ENCODE measurements around the gene LGALS9B. TPM values are rescaled to one million over a fixed set of nuclear protein-coding genes. Genes with fewer than 3 reads are reported as not detected.
"Not testable (repeated sequence)": the region's sequence is repeated elsewhere in the genome, so short reads cannot be mapped to it uniquely, and the experiment has no call there.

Gene LGALS9B
- total and polyA plus RNA-seq, 4 donors, result not detected

- 92% methylated on average over 4 of the region's 7 CpGs for WGBS
- not testable (repeated sequence) for H3K27ac ChIP-seq (ENCODE audit: low read depth in 1 of 2, low read length in 2 of 2); H3K4me3 ChIP-seq (ENCODE audit: low read depth in 1 of 3, low read length in 3 of 3); H3K9ac ChIP-seq (ENCODE audit: low read depth in 1 of 2, low read length in 2 of 2); H3K4me1 ChIP-seq (ENCODE audit: control insufficient read depth in 4 of 4, insufficient read depth in 4 of 4, low read length in 3 of 4); DNase-seq (ENCODE audit: low spot score); H3K9me3 ChIP-seq (ENCODE audit: control insufficient read depth in 4 of 4, low read length in 3 of 4); H3K36me3 ChIP-seq (ENCODE audit: control insufficient read depth in 4 of 4, insufficient read depth in 3 of 4, low read depth in 1 of 4, low read length in 3 of 4); H3K27me3 ChIP-seq (ENCODE audit: control insufficient read depth in 4 of 4, insufficient read depth in 4 of 4, low read length in 3 of 4)
Measured at GRCh38 chr17:20417492-20418080, 49.8 kb downstream of the LGALS9B start.

GRCh38 chr17:20416381-20416911, 50.9 kb downstream of the LGALS9B start:
- not testable (repeated sequence) for H3K36me3 ChIP-seq (ENCODE audit: control insufficient read depth in 4 of 4, insufficient read depth in 3 of 4, low read depth in 1 of 4, low read length in 3 of 4); H3K9me3 ChIP-seq (ENCODE audit: control insufficient read depth in 4 of 4, low read length in 3 of 4); H3K9ac ChIP-seq (ENCODE audit: low read depth in 1 of 2, low read length in 2 of 2); H3K4me1 ChIP-seq (ENCODE audit: control insufficient read depth in 4 of 4, insufficient read depth in 4 of 4, low read length in 3 of 4); H3K27ac ChIP-seq (ENCODE audit: low read depth in 1 of 2, low read length in 2 of 2); H3K27me3 ChIP-seq (ENCODE audit: control insufficient read depth in 4 of 4, insufficient read depth in 4 of 4, low read length in 3 of 4); H3K4me3 ChIP-seq (ENCODE audit: low read depth in 1 of 3, low read length in 3 of 3); DNase-seq (ENCODE audit: low spot score)
- 77% methylated on average over 7 of the region's 8 CpGs for WGBS

- H3K9ac ChIP-seq (ENCODE audit: low read depth in 1 of 2, low read length in 2 of 2); H3K27me3 ChIP-seq (ENCODE audit: control insufficient read depth in 4 of 4, insufficient read depth in 4 of 4, low read length in 3 of 4); H3K4me3 ChIP-seq (ENCODE audit: low read depth in 1 of 3, low read length in 3 of 3); H3K4me1 ChIP-seq (ENCODE audit: control insufficient read depth in 4 of 4, insufficient read depth in 4 of 4, low read length in 3 of 4); H3K36me3 ChIP-seq (ENCODE audit: control insufficient read depth in 4 of 4, insufficient read depth in 3 of 4, low read depth in 1 of 4, low read length in 3 of 4); H3K27ac ChIP-seq (ENCODE audit: low read depth in 1 of 2, low read length in 2 of 2); H3K9me3 ChIP-seq (ENCODE audit: control insufficient read depth in 4 of 4, low read length in 3 of 4); DNase-seq (ENCODE audit: low spot score): not testable (repeated sequence)
- WGBS, result no CpG with 5 or more reads among the region's 5 CpGs
Measured at GRCh38 chr17:20415479-20415878, 51.9 kb downstream of the LGALS9B start.

- not testable (repeated sequence) for H3K9ac ChIP-seq (ENCODE audit: low read depth in 1 of 2, low read length in 2 of 2); H3K9me3 ChIP-seq (ENCODE audit: control insufficient read depth in 4 of 4, low read length in 3 of 4); H3K4me3 ChIP-seq (ENCODE audit: low read depth in 1 of 3, low read length in 3 of 3); H3K27me3 ChIP-seq (ENCODE audit: control insufficient read depth in 4 of 4, insufficient read depth in 4 of 4, low read length in 3 of 4); H3K4me1 ChIP-seq (ENCODE audit: control insufficient read depth in 4 of 4, insufficient read depth in 4 of 4, low read length in 3 of 4); DNase-seq (ENCODE audit: low spot score); H3K27ac ChIP-seq (ENCODE audit: low read depth in 1 of 2, low read length in 2 of 2); H3K36me3 ChIP-seq (ENCODE audit: control insufficient read depth in 4 of 4, insufficient read depth in 3 of 4, low read depth in 1 of 4, low read length in 3 of 4)
- 72% methylated on average over 2 of the region's 5 CpGs for WGBS
Measured at GRCh38 chr17:20401306-20402022, 65.9 kb downstream of the LGALS9B start.

- 84% methylated on average over 5 of the region's 8 CpGs for WGBS
- not testable (repeated sequence) for DNase-seq (ENCODE audit: low spot score); H3K36me3 ChIP-seq (ENCODE audit: control insufficient read depth in 4 of 4, insufficient read depth in 3 of 4, low read depth in 1 of 4, low read length in 3 of 4); H3K9ac ChIP-seq (ENCODE audit: low read depth in 1 of 2, low read length in 2 of 2); H3K27me3 ChIP-seq (ENCODE audit: control insufficient read depth in 4 of 4, insufficient read depth in 4 of 4, low read length in 3 of 4); H3K4me1 ChIP-seq (ENCODE audit: control insufficient read depth in 4 of 4, insufficient read depth in 4 of 4, low read length in 3 of 4); H3K9me3 ChIP-seq (ENCODE audit: control insufficient read depth in 4 of 4, low read length in 3 of 4); H3K4me3 ChIP-seq (ENCODE audit: low read depth in 1 of 3, low read length in 3 of 3); H3K27ac ChIP-seq (ENCODE audit: low read depth in 1 of 2, low read length in 2 of 2)
Measured at GRCh38 chr17:20400559-20401305, 66.6 kb downstream of the LGALS9B start.

Small RNA genes lying within 50 kb of the gene (small RNA-seq; reads per million reads assigned to genes)
- not detected for gene YWHAEP3

Other genes with a start within 250 kb of the LGALS9B start
- gene CDRT15L2, start 112.2 kb upstream of the LGALS9B start, total RNA-seq, result not detected
- gene CDRT15L2, start 112.2 kb upstream of the LGALS9B start, polyA plus RNA-seq, result not detected